ENCODE results near the gene ACTN1.

DNA sequence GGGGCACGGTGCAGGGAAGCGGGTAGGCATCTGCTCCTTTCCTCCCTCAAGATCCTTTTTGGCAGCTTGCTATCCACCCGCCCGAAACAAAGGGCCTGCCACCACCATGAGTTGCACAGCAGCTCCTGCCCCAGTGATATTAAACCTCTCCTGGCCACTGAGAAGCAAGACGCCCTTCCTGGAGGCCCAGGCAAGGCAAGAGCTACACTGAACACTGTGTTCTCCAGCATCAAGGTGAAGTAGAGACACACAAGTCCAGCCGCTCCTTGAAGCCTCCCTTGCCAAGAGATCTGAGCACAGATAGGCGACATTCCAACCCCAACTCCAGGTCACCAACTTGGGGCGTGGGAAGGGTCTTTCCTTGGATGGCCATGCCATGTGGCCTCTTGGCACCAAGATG, 70.9 kb downstream of the ACTN1 start:
- TF ChIP-seq POLR2A (IDR thresholded peaks at IDR 0.05) = no peak
- TF ChIP-seq, protein P1, sequence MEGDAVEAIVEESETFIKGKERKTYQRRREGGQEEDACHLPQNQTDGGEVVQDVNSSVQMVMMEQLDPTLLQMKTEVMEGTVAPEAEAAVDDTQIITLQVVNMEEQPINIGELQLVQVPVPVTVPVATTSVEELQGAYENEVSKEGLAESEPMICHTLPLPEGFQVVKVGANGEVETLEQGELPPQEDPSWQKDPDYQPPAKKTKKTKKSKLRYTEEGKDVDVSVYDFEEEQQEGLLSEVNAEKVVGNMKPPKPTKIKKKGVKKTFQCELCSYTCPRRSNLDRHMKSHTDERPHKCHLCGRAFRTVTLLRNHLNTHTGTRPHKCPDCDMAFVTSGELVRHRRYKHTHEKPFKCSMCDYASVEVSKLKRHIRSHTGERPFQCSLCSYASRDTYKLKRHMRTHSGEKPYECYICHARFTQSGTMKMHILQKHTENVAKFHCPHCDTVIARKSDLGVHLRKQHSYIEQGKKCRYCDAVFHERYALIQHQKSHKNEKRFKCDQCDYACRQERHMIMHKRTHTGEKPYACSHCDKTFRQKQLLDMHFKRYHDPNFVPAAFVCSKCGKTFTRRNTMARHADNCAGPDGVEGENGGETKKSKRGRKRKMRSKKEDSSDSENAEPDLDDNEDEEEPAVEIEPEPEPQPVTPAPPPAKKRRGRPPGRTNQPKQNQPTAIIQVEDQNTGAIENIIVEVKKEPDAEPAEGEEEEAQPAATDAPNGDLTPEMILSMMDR (IDR thresholded peaks at IDR 0.05) = no peak
- TF ChIP-seq EP300 (IDR thresholded peaks at IDR 0.05) = no peak
- no peak for TF ChIP-seq POLR2AphosphoS5 (IDR thresholded peaks at IDR 0.05)

Data from suprapubic skin (tissue), 4 donors.